Epithelial cell of esophagus (primary cell): Measurements from ENCODE around the gene GPBAR1.
A peak's percentile ranks its signal among the peaks of the same experiment; 100 is the strongest.

ENCODE experiments used
- DNase-seq: peaks from one replicate; pipeline ENCODE4 v3.0.0; 2010; ENCODE audit warnings: low read depth
- H3K4me3 ChIP-seq: 2 replicates; pipeline ENCODE4 v1.5.1; 2011; ENCODE audit warnings: mild to moderate bottlenecking, low read length, control low read depth
- CTCF ChIP-seq: IDR thresholded peaks from 2 replicates; pipeline ENCODE4 v1.5.1; 2011; ENCODE audit warnings: low read depth, mild to moderate bottlenecking, low read length, control low read depth, inconsistent platforms; ENCODE audit not compliant: insufficient read depth; ENCODE audit errors: missing control alignments

GPBAR1 gene

GRCh38 chr2:218280260-218280870 is 19.6 kb downstream of the GPBAR1 start:
- TF ChIP-seq CTCF, result no peak
- no peak overlapping the region for H3K4me3 ChIP-seq
- DNase-seq, result no peak

GRCh38 chr2:218281449-218281848 is 20.6 kb downstream of the GPBAR1 start:
- no peak overlapping the region for H3K4me3 ChIP-seq
- no peak for TF ChIP-seq CTCF
- DNase-seq, result peak; percentile 67

- no peak for TF ChIP-seq CTCF
- H3K4me3 ChIP-seq, result peak overlapping the region; percentile 9
- peak; percentile 94 for DNase-seq
Observed at GRCh38 chr2:218282173-218282991, 21.6 kb downstream of the GPBAR1 start.

- peak; percentile 90 for DNase-seq
- no peak for TF ChIP-seq CTCF
- H3K4me3 ChIP-seq, result peak overlapping the region; percentile 9
Observed at GRCh38 chr2:218284106-218284811, 23.4 kb downstream of the GPBAR1 start.

- H3K4me3 ChIP-seq, result peak overlapping the region; percentile 54
- TF ChIP-seq CTCF, result no peak
- peak; percentile 72 for DNase-seq
Observed at GRCh38 chr2:218285604-218286003, 24.8 kb downstream of the GPBAR1 start.

- TF ChIP-seq CTCF, result no peak
- peak; percentile 98 for DNase-seq
- H3K4me3 ChIP-seq, result peak overlapping the region; percentile 54
Observed at GRCh38 chr2:218286570-218287459, 26.0 kb downstream of the GPBAR1 start.
